ENCODE results near the gene NUSAP1. TPM values are rescaled to one million over a fixed set of nuclear protein-coding genes. Genes with fewer than 3 reads are reported as not detected.

The NUSAP1 gene
- total RNA-seq, 1 experiment from 2014 or later, result 158 TPM

DNA sequence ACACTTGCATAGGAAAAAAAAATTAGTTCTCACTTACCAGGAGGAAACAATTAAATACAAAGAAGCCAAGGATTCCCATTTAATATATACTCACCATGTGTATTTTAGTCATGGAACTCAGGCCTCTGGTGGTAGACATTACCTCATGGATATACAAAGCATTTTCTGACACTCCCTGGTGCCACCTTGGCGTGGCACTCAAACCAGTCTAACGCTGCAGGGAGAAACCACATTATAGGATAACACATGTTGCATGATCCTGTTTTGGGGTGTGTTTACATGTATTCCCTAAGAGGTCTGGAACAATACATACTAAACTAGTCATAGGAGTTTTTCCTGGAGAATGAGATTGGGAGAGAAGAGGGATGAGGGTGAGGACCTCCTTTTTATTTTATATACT, 78.3 kb downstream of the NUSAP1 start:
- Histone ChIP-seq H3K4ac (ENCODE audit: low read depth, low read length) (no peak overlapping the region), H3K79me1 (ENCODE audit: insufficient read depth, low read depth, low read length, poor library complexity, severe bottlenecking) (no peaks in the 10 kb centered on the region), H3K27ac (ENCODE audit: insufficient read length, low read depth, low read length) (no peak overlapping the region), H3K14ac (ENCODE audit: insufficient read depth, low read length) (no peak overlapping the region), H2BK15ac (ENCODE audit: low read depth, low read length) (no peak overlapping the region), H4K5ac (ENCODE audit: insufficient read length, low read depth, low read length) (no peak overlapping the region), H2AFZ (ENCODE audit: low read length) (no peak overlapping the region), H2BK120ac (ENCODE audit: low read depth, low read length, poor library complexity, severe bottlenecking) (no peak overlapping the region), H3K23me2 (ENCODE audit: insufficient read length, low read depth, low read length, poor library complexity, severe bottlenecking) (no peaks in the 10 kb centered on the region), H3T11ph (ENCODE audit: low read length) (no peak overlapping the region), H3K56ac (ENCODE audit: insufficient read length, low read depth, low read length) (no peak overlapping the region), H2BK12ac (ENCODE audit: insufficient read length, low read depth, low read length) (no peak overlapping the region), H4K8ac (replicated peaks; ENCODE audit: insufficient read length, low read depth, low read length) (no peak overlapping the region), H2BK5ac (ENCODE audit: insufficient read length, low read length) (no peak overlapping the region), H2BK20ac (ENCODE audit: low read depth, low read length, poor library complexity, severe bottlenecking) (no peak overlapping the region), H4K20me1 (ENCODE audit: control insufficient read depth, insufficient read depth, insufficient read length) (no peaks in the 10 kb centered on the region), H3K4me2 (ENCODE audit: insufficient read depth, insufficient read length, low read length) (no peak overlapping the region), H3K27me3 (ENCODE audit: insufficient read depth, low read length) (no peaks in the 10 kb centered on the region), H3K18ac (ENCODE audit: insufficient read length, low read depth, low read length) (no peak overlapping the region), H2AK5ac (ENCODE audit: insufficient read length, low read length) (no peak overlapping the region), H3K23ac (ENCODE audit: insufficient read length, low read depth, low read length) (no peak overlapping the region), H3K79me2 (ENCODE audit: insufficient read depth, low read length) (no peaks in the 10 kb centered on the region), H3K9me3 (ENCODE audit: control insufficient read depth, low read depth, low read length) (no peaks in the 10 kb centered on the region), H3K4me1 (ENCODE audit: insufficient read depth, low read length) (no peaks in the 10 kb centered on the region), H3K9ac (ENCODE audit: extremely low read depth, insufficient read length, low read length) (no peak overlapping the region), H4K91ac (ENCODE audit: insufficient read length, low read depth, low read length) (no peak overlapping the region)
- no peaks in the 10 kb centered on the region for H3K9me3 Mint-ChIP-seq
- peaks cover 3 to 5% of the 10 kb centered on the region in 2 experiments for H3K4me1 Mint-ChIP-seq
- WGBS (ENCODE audit: extremely low coverage, insufficient read length, low lambda C conversion rate), result no CpG with 5 or more reads among the region's 2 CpGs
- H3K27me3 Mint-ChIP-seq (ENCODE audit: low read depth), result no peaks in the 10 kb centered on the region
- peaks cover 0 to 2% (median 2%) of the 10 kb centered on the region in 3 experiments; a peak in 3 of 7 replicates for H3K36me3 Mint-ChIP-seq (ENCODE audit: insufficient read depth in 1 of 3, low read depth in 3 of 3)
- DNase-seq, result no peak
- peak overlapping the region in 1 of 2 experiments; percentile 12; a peak in 1 of 5 replicates for H3K4me3 Mint-ChIP-seq
- TF ChIP-seq, protein P1, sequence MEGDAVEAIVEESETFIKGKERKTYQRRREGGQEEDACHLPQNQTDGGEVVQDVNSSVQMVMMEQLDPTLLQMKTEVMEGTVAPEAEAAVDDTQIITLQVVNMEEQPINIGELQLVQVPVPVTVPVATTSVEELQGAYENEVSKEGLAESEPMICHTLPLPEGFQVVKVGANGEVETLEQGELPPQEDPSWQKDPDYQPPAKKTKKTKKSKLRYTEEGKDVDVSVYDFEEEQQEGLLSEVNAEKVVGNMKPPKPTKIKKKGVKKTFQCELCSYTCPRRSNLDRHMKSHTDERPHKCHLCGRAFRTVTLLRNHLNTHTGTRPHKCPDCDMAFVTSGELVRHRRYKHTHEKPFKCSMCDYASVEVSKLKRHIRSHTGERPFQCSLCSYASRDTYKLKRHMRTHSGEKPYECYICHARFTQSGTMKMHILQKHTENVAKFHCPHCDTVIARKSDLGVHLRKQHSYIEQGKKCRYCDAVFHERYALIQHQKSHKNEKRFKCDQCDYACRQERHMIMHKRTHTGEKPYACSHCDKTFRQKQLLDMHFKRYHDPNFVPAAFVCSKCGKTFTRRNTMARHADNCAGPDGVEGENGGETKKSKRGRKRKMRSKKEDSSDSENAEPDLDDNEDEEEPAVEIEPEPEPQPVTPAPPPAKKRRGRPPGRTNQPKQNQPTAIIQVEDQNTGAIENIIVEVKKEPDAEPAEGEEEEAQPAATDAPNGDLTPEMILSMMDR (conservative IDR thresholded peaks at IDR 0.05), result no peak
- H3K27ac Mint-ChIP-seq, result peak overlapping the region in 2 of 3 experiments; percentile 9 to 78; a peak in 3 of 7 replicates
